SK-N-SH treated with all-trans-retinoic acid at 6 μM for 48 hours (cell line): ENCODE results near the gene COL19A1.

Experiments
- ARNTL ChIP-seq: fragments of 450-650 bp; formaldehyde crosslinking; IDR thresholded peaks from 2 replicates; pipeline ENCODE4 v1.5.0; 2020; ENCODE audit warnings: low read depth, mild to moderate bottlenecking, moderate library complexity, borderline replicate concordance
- CREB5 ChIP-seq: fragments of 250-450 bp; sonication (Bioruptor Pico); IDR thresholded peaks from 2 replicates; pipeline ENCODE4 v1.5.1; 2020; ENCODE audit warnings: low read depth, mild to moderate bottlenecking, moderate library complexity
- CSRNP3 ChIP-seq: fragments of 250-450 bp; sonication (Bioruptor Pico); IDR thresholded peaks from 2 replicates; pipeline ENCODE4 v1.5.1; 2021; ENCODE audit warnings: mild to moderate bottlenecking, moderate library complexity
- GLIS3 ChIP-seq: fragments of 250-450 bp; sonication (Bioruptor Pico); IDR thresholded peaks from 2 replicates; pipeline ENCODE4 v1.5.0; 2020; ENCODE audit warnings: mild to moderate bottlenecking, moderate library complexity
- OSR1 ChIP-seq: fragments of 250-450 bp; sonication (Bioruptor Pico); IDR thresholded peaks from 2 replicates; pipeline ENCODE4 v1.8.0; 2022; ENCODE audit warnings: moderate library complexity, mild to moderate bottlenecking, inconsistent platforms
- SNAI2 ChIP-seq: fragments of 250-450 bp; sonication (Bioruptor Pico); IDR thresholded peaks from 2 replicates; pipeline ENCODE4 v1.5.0; 2020; ENCODE audit warnings: mild to moderate bottlenecking, moderate library complexity
- TCF4 ChIP-seq: fragments of 250-450 bp; sonication (Bioruptor Pico); IDR thresholded peaks from 2 replicates; pipeline ENCODE4 v1.8.0; 2021; ENCODE audit warnings: mild to moderate bottlenecking, moderate library complexity, borderline replicate concordance
- TSHZ2 ChIP-seq: fragments of 250-450 bp; sonication (Bioruptor Pico); IDR thresholded peaks from 2 replicates; pipeline ENCODE4 v1.5.0; 2020; ENCODE audit warnings: mild to moderate bottlenecking, moderate library complexity
- ZFP3 ChIP-seq: fragments of 250-450 bp; sonication (Bioruptor Pico); IDR thresholded peaks from 2 replicates; pipeline ENCODE4 v1.5.0; 2020; ENCODE audit warnings: mild to moderate bottlenecking, moderate library complexity
- ZFP30 ChIP-seq: fragments of 450-650 bp; formaldehyde crosslinking; IDR thresholded peaks from 2 replicates; pipeline ENCODE4 v1.5.0; 2022; ENCODE audit warnings: mild to moderate bottlenecking, moderate library complexity
- ZNF8 ChIP-seq: fragments of 450-650 bp; formaldehyde crosslinking; IDR thresholded peaks from 2 replicates; pipeline ENCODE4 v1.5.0; 2020; ENCODE audit warnings: mild to moderate bottlenecking, moderate library complexity
- TF ChIP-seq, protein P1 (sequence below): fragments of 250-450 bp; sonication (Bioruptor Pico); IDR thresholded peaks from 2 replicates; pipeline ENCODE4 v1.8.0; 2021; ENCODE audit warnings: low read depth, mild to moderate bottlenecking, moderate library complexity, borderline replicate concordance
- TF ChIP-seq, protein P2 (sequence below): fragments of 250-450 bp; sonication (Bioruptor Pico); IDR thresholded peaks from 2 replicates; pipeline ENCODE4 v1.8.0; 2020; ENCODE audit warnings: mild to moderate bottlenecking, moderate library complexity, borderline replicate concordance

DNA sequence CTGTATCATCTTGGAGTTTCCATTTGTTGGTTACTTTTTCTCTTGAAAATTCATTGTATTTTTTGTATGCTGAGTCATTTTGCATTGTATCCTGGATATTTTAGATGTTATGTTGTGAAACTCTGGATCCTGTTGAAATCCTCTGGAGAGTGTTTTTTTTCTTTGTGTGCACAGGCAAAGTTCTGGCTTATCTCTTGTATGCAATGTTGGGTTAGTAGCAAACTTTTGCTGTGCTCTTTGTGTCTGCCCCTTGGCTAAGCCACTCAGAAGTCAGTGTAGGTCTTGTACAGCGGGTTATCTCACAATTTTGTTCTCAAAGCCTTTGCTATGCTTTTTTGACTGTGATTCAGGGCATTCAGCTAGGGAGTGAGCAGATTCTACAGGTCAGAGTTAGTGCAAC is 40.5 kb upstream of the COL19A1 start:
- TF ChIP-seq, protein P1, sequence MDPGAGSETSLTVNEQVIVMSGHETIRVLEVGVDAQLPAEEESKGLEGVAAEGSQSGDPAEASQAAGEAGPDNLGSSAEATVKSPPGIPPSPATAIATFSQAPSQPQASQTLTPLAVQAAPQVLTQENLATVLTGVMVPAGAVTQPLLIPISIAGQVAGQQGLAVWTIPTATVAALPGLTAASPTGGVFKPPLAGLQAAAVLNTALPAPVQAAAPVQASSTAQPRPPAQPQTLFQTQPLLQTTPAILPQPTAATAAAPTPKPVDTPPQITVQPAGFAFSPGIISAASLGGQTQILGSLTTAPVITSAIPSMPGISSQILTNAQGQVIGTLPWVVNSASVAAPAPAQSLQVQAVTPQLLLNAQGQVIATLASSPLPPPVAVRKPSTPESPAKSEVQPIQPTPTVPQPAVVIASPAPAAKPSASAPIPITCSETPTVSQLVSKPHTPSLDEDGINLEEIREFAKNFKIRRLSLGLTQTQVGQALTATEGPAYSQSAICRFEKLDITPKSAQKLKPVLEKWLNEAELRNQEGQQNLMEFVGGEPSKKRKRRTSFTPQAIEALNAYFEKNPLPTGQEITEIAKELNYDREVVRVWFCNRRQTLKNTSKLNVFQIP (CRISPR knock-in tag) = no peak
- TF ChIP-seq, protein P2, sequence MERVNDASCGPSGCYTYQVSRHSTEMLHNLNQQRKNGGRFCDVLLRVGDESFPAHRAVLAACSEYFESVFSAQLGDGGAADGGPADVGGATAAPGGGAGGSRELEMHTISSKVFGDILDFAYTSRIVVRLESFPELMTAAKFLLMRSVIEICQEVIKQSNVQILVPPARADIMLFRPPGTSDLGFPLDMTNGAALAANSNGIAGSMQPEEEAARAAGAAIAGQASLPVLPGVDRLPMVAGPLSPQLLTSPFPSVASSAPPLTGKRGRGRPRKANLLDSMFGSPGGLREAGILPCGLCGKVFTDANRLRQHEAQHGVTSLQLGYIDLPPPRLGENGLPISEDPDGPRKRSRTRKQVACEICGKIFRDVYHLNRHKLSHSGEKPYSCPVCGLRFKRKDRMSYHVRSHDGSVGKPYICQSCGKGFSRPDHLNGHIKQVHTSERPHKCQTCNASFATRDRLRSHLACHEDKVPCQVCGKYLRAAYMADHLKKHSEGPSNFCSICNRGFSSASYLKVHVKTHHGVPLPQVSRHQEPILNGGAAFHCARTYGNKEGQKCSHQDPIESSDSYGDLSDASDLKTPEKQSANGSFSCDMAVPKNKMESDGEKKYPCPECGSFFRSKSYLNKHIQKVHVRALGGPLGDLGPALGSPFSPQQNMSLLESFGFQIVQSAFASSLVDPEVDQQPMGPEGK (CRISPR knock-in tag) = no peak
- TF ChIP-seq TSHZ2 = no peak
- no peak for TF ChIP-seq ZFP3 (CRISPR knock-in tag)
- TF ChIP-seq CSRNP3 (CRISPR knock-in tag) = no peak
- no peak for TF ChIP-seq OSR1
- TF ChIP-seq CREB5 (CRISPR knock-in tag) = no peak
- TF ChIP-seq GLIS3 (CRISPR knock-in tag) = no peak
- no peak for TF ChIP-seq TCF4
- TF ChIP-seq ZFP30 (CRISPR knock-in tag) = no peak
- TF ChIP-seq SNAI2 (CRISPR knock-in tag) = no peak
- TF ChIP-seq ARNTL (CRISPR knock-in tag) = no peak
- no peak for TF ChIP-seq ZNF8
